GM21526 (cell line): Measurements from ENCODE around the gene ATP2A3.
"Not testable (repeated sequence)": the region's sequence is repeated elsewhere in the genome, so short reads cannot be mapped to it uniquely, and the experiment has no call there.

ENCODE experiments used
- ATAC-seq: cut with Tn5 transposase; IDR thresholded peaks from one replicate; pipeline ENCODE4 v1.9.1; 2021; ENCODE audit warnings: moderate library complexity; ENCODE audit not compliant: unreplicated experiment, low FRiP score

ATP2A3 gene

GRCh38 chr17:3992370-3992769, 28.1 kb upstream of the ATP2A3 start:
- no peak for ATAC-seq

GRCh38 chr17:3991699-3992098, 27.5 kb upstream of the ATP2A3 start:
- not testable (repeated sequence) for ATAC-seq

GRCh38 chr17:3990386-3991127, 26.3 kb upstream of the ATP2A3 start:
- no peak for ATAC-seq

- ATAC-seq: no peak
Measured at GRCh38 chr17:3989041-3989886, 25.0 kb upstream of the ATP2A3 start.

- ATAC-seq: no peak
Measured at GRCh38 chr17:3988297-3989040, 24.2 kb upstream of the ATP2A3 start.

- no peak for ATAC-seq
Measured at GRCh38 chr17:3986939-3987335, 22.7 kb upstream of the ATP2A3 start.

GRCh38 chr17:3986270-3986938, 22.2 kb upstream of the ATP2A3 start:
- ATAC-seq: no peak

- ATAC-seq: no peak
Measured at GRCh38 chr17:3985846-3986245, 21.6 kb upstream of the ATP2A3 start.

GRCh38 chr17:3983606-3984484, 19.6 kb upstream of the ATP2A3 start:
- no peak for ATAC-seq

- no peak for ATAC-seq
Measured at GRCh38 chr17:3982541-3983017, 18.3 kb upstream of the ATP2A3 start.

- no peak for ATAC-seq
Measured at GRCh38 chr17:3982113-3982512, 17.9 kb upstream of the ATP2A3 start.

- no peak for ATAC-seq
Measured at GRCh38 chr17:3981455-3981854, 17.2 kb upstream of the ATP2A3 start.

- no peak for ATAC-seq
Measured at GRCh38 chr17:3980381-3981014, 16.3 kb upstream of the ATP2A3 start.

GRCh38 chr17:3979290-3979611, 15.0 kb upstream of the ATP2A3 start:
- no peak for ATAC-seq

- no peak for ATAC-seq
Measured at GRCh38 chr17:3978421-3979289, 14.4 kb upstream of the ATP2A3 start.

- ATAC-seq: no peak
Measured at GRCh38 chr17:3977387-3977786, 13.2 kb upstream of the ATP2A3 start.

GRCh38 chr17:3976675-3977171, 12.5 kb upstream of the ATP2A3 start:
- ATAC-seq: no peak

- ATAC-seq: no peak
Measured at GRCh38 chr17:3974980-3975379, 10.7 kb upstream of the ATP2A3 start.
